Endothelial cell of umbilical vein (primary cell): Measurements from ENCODE around the gene ATG101. TPM values are rescaled to one million over a fixed set of nuclear protein-coding genes. Genes with fewer than 3 reads are reported as not detected.

Source experiments
- BruUV-seq: library from RNA; stranded (reverse); fragments of 400-500 nt; replicated peaks from 2 replicates; lab custom pipeline; 2021; lab: Mats Ljungman, UMichigan
- CTCF ChIA-PET: fragments of 300-600, 350-600 bp; sonication (Branson Sonifier 250); formaldehyde crosslinking; loops from one replicate; lab custom pipeline; 2021; ENCODE audit warnings: antibody characterized with exemption, inconsistent platforms; lab: Charles Lee
- POLR2A ChIA-PET: fragments of 300-600, 350-600 bp; sonication (Branson Sonifier 250); formaldehyde crosslinking; loops from one replicate; lab custom pipeline; 2021; ENCODE audit warnings: antibody characterized with exemption, inconsistent platforms; lab: Charles Lee
- DNase-seq: peaks from one replicate; pipeline ENCODE4 v3.0.0-alpha.2; 2011; ENCODE audit warnings: low read depth, low spot score
- FAIRE-seq: peaks from 2 replicates; lab custom pipeline; 2011; peaks lifted over from hg19 to GRCh38; lab: Jason Lieb, UNC
- H2AFZ ChIP-seq: 2 replicates; pipeline ENCODE4 v1.6.0; 2012; ENCODE audit warnings: low read depth, low read length, control low read depth, inconsistent platforms
- H3K27ac ChIP-seq: 2 replicates; pipeline ENCODE4 v1.5.1; 2011; ENCODE audit warnings: low read depth, mild to moderate bottlenecking, control low read depth, low read length, moderate library complexity; ENCODE audit not compliant: insufficient read depth
- H3K27me3 ChIP-seq, 2 experiments: 2 replicates each; pipeline versions ENCODE4 v1.6.0 to v1.6.1; 2011; ENCODE audit warnings: low read length in 2 of 2, mixed read lengths in 1 of 2; ENCODE audit not compliant: control insufficient read depth in 2 of 2, insufficient read depth in 2 of 2
- H3K36me3 ChIP-seq, 2 experiments: 2 replicates in 1 of 2; 3 replicates in 1 of 2; pipeline ENCODE4 v1.5.1; 2011; ENCODE audit warnings: low read length in 2 of 2, mild to moderate bottlenecking in 1 of 2, moderate library complexity in 1 of 2; ENCODE audit not compliant: control insufficient read depth in 2 of 2, insufficient read depth in 2 of 2; ENCODE audit errors: extremely low read depth in 1 of 2
- H3K4me1 ChIP-seq: 3 replicates; pipeline ENCODE4 v1.5.1; 2011; ENCODE audit warnings: mild to moderate bottlenecking, low read length; ENCODE audit not compliant: control insufficient read depth, insufficient read depth; ENCODE audit errors: extremely low read depth
- H3K4me2 ChIP-seq: 2 replicates; pipeline ENCODE4 v1.6.1; 2011; ENCODE audit warnings: low read length, control low read depth, mixed read lengths; ENCODE audit not compliant: insufficient read depth
- H3K4me3 ChIP-seq, 3 experiments: fragments of 200-600 bp in 1 of 3; sonication (generic), shearing (Covaris generic) in 1 of 3; replicated peaks in 1 of 3; 2 replicates each; pipeline ENCODE4 v1.5.1; 2011 to 2016; ENCODE audit warnings: control low read depth in 3 of 3, low read length in 3 of 3, mild to moderate bottlenecking in 2 of 3, inconsistent platforms in 1 of 3, low read depth in 1 of 3, moderate library complexity in 1 of 3; ENCODE audit not compliant: insufficient read depth in 1 of 3
- H3K79me2 ChIP-seq: 2 replicates; pipeline ENCODE4 v1.6.0; 2012; ENCODE audit warnings: low read length, inconsistent platforms; ENCODE audit not compliant: control insufficient read depth, insufficient read depth
- H3K9ac ChIP-seq: replicated peaks from 2 replicates; pipeline ENCODE3; 2011; ENCODE audit warnings: low read length, control low read depth; ENCODE audit not compliant: insufficient read depth; ENCODE audit errors: extremely low read depth
- H3K9me1 ChIP-seq: replicated peaks from 3 replicates; pipeline ENCODE4 v1.6.0; 2011; ENCODE audit warnings: mild to moderate bottlenecking, low read length; ENCODE audit not compliant: control insufficient read depth, insufficient read depth; ENCODE audit errors: extremely low read depth
- H3K9me3 ChIP-seq: replicated peaks from 2 replicates; pipeline ENCODE4 v1.5.1; 2012; ENCODE audit warnings: low read length, inconsistent platforms; ENCODE audit not compliant: control insufficient read depth, insufficient read depth
- H4K20me1 ChIP-seq: replicated peaks from 2 replicates; pipeline ENCODE3; 2011; ENCODE audit warnings: mild to moderate bottlenecking, low read length; ENCODE audit not compliant: control insufficient read depth, insufficient read depth; ENCODE audit errors: extremely low read depth
- CTCF ChIP-seq, 2 donors: IDR thresholded peaks; 1 replicate in 1 of 2; 2 replicates in 1 of 2; pipeline ENCODE4 v1.5.1; 2011; ENCODE audit warnings: low read length in 2 of 2, mild to moderate bottlenecking in 2 of 2, moderate library complexity in 2 of 2, control low read depth in 1 of 2, inconsistent platforms in 1 of 2, low read depth in 1 of 2; ENCODE audit not compliant: insufficient read depth in 1 of 2; ENCODE audit errors: extremely low read depth in 1 of 2
- EZH2 ChIP-seq: IDR thresholded peaks from 2 replicates; pipeline ENCODE4 v1.6.1; 2012; ENCODE audit warnings: borderline replicate concordance, low read depth, mild to moderate bottlenecking, moderate library complexity, low read length, inconsistent platforms; ENCODE audit not compliant: severe bottlenecking
- FOS ChIP-seq: IDR thresholded peaks from 2 replicates; pipeline ENCODE4 v1.6.1; 2011; ENCODE audit warnings: mild to moderate bottlenecking, low read length, moderate library complexity, borderline replicate concordance; ENCODE audit not compliant: insufficient read depth
- GATA2 ChIP-seq: IDR thresholded peaks from 2 replicates; pipeline ENCODE4 v1.7.0; 2011; ENCODE audit warnings: low read depth, mild to moderate bottlenecking, moderate library complexity, mixed read lengths, low read length; ENCODE audit not compliant: insufficient read length, insufficient read depth
- JUN ChIP-seq: IDR thresholded peaks from 2 replicates; pipeline ENCODE4 v1.6.1; 2011; ENCODE audit warnings: borderline replicate concordance, low read depth; ENCODE audit not compliant: insufficient read length, insufficient read depth
- MAX ChIP-seq: IDR thresholded peaks from 2 replicates; pipeline ENCODE4 v1.6.1; 2011; ENCODE audit not compliant: insufficient read depth, insufficient read length
- MYC ChIP-seq: IDR thresholded peaks from one replicate; pipeline ENCODE4 v1.6.1; 2011; ENCODE audit warnings: mild to moderate bottlenecking, low read depth, low read length
- POLR2A ChIP-seq: IDR thresholded peaks from 2 replicates; pipeline ENCODE4 v1.6.1; 2012; ENCODE audit warnings: low read depth, mild to moderate bottlenecking, control low read depth, low read length
- POLR2AphosphoS5 ChIP-seq: IDR thresholded peaks from 2 replicates; pipeline ENCODE4 v1.6.1; 2012; ENCODE audit warnings: low read depth, mild to moderate bottlenecking, control low read depth, low read length, moderate library complexity; ENCODE audit not compliant: insufficient read depth
- dilution Hi-C: fragments of 300-500 bp; cut with MboI; formaldehyde crosslinking; loops from one replicate; pipeline ENCODE4 v1.15.0; 2019; ENCODE audit warnings: low sequenced_read_pairs; ENCODE audit not compliant: extremely low pct_ligation_motif_present
- intact Hi-C: fragments of 100-400 bp; cut with micrococcal nuclease; formaldehyde crosslinking; loops from one replicate; pipeline ENCODE4 v1.10.0; 2022
- polyA plus RNA-seq, 4 experiments: library from polyadenylated mRNA; depleted of rRNA in 3 of 4; stranded (reverse) in 3 of 4; unstranded in 1 of 4; fragments of >200 nt; gene quantifications; 2 replicates each; pipeline versions ENCODE4 v1.2.1 to v1.2.3, GENCODE V29; 2011 to 2012; ENCODE audit warnings: missing spikeins in 1 of 4
- total RNA-seq: library from RNA; stranded (reverse); gene quantifications from 2 replicates; pipeline ENCODE4 v1.2.3, GENCODE V29; 2021

Gene ATG101
- total and polyA plus RNA-seq, 2 donors (not counting 3 experiments of a cell fraction or from before 2014, with no cell fraction given) = 41.6 to 78.4 TPM

- H3K4me1 ChIP-seq = no peaks in the 10 kb centered on the region
- intact Hi-C loops (no loop called here), dilution Hi-C loops (no loop called here)
- no peaks in the 10 kb centered on the region for H3K36me3 ChIP-seq
- TF ChIP-seq MYC (no peak), POLR2A (no peak), FOS (no peak), MAX (no peak), JUN (no peak), GATA2 (no peak), POLR2AphosphoS5 (no peak), EZH2 (no peak), CTCF (IDR thresholded peaks at IDR 0.05; ENCODE audit: extremely low read depth in 1 of 2, insufficient read depth in 1 of 2, low read depth in 1 of 2, low read length in 2 of 2) (no peak)
- FAIRE-seq = no peak
- no peaks in the 10 kb centered on the region for H3K9me3 ChIP-seq
- no peak overlapping the region for H3K9ac ChIP-seq
- DNase-seq = no peak
- H3K4me3 ChIP-seq = no peak overlapping the region
- no peak overlapping the region for H2AFZ ChIP-seq
- peaks cover 17% of the 10 kb centered on the region in 2 experiments for H3K27me3 ChIP-seq
- no peaks in the 10 kb centered on the region for H3K9me1 ChIP-seq
- no peak overlapping the region for H3K27ac ChIP-seq
- no peak overlapping the region for H3K4me2 ChIP-seq
- POLR2A ChIA-PET = no interaction called here
- no peaks in the 10 kb centered on the region for H4K20me1 ChIP-seq
- H3K79me2 ChIP-seq = no peaks in the 10 kb centered on the region
- BruUV-seq = no TSS peak
- CTCF ChIA-PET = interaction anchor here (12.8 kb wide), 1 partner anchor 62 kb away, joined by 452 read pairs; no protein-coding TSS in a partner anchor
Measured at GRCh38 chr12:52087961-52088820, 18.4 kb downstream of the ATG101 start.
